NCI-H1105 (cell line): ENCODE measurements around the gene PHLDB3.
"Not testable (repeated sequence)": the region's sequence is repeated elsewhere in the genome, so short reads cannot be mapped to it uniquely, and the experiment has no call there.

Experiments used
- DNase-seq: peaks from one replicate; lab custom pipeline; 2025; lab: John Stamatoyannopoulos, UW

Gene PHLDB3

DNA sequence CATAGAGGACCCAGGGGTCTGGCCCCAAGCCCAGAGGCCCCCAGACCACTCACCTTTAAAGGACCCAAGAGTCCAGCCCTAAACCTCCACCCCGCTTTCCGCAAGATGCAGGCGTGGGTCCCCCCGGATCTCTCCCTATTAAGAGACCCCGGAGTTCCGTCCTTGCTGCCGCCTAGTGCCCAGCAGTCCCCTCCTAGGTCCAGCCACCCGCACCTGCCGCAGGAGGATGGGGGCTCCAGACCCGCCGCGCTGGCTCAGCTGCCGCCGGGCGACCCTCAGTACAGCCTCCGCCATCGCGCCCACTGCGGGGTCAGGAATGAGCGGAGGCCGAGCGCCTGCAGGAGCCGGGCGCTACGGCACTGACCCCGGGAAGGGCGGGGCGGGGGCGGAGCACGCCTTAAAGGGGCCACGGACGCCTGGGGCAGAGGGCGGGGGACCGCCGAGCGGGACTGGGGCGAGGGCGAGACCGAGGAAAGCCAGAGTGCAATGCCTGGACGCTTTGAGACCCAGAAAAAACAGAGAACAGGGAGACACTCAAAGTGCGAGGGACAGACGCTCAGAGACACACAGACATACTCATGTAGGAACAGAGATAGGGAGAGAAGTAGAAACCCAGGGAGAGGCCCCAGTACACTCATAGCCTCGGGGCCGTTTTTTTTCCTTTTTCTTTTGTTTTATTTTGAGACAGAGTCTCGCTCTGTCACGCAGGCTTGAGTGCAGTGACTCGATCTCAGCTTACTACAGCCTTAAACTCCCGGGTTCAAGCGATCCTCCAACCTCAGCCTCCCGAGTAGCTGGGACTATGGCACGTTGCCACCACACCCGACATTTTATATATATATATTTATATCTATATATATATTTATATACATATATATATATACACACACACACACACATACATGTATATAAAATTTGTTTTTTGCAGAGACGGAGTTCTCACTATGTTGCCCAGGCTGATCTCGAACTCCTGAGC is 22.6 kb upstream of the PHLDB3 start, which contains the start of gene ETHE1:
Gene ETHE1 (minus strand): TSS at position 318 of the 976 bp plus-strand sequence. CDS start 24 bp downstream, at position 294.
- DNase-seq = peak; percentile 51

DNA sequence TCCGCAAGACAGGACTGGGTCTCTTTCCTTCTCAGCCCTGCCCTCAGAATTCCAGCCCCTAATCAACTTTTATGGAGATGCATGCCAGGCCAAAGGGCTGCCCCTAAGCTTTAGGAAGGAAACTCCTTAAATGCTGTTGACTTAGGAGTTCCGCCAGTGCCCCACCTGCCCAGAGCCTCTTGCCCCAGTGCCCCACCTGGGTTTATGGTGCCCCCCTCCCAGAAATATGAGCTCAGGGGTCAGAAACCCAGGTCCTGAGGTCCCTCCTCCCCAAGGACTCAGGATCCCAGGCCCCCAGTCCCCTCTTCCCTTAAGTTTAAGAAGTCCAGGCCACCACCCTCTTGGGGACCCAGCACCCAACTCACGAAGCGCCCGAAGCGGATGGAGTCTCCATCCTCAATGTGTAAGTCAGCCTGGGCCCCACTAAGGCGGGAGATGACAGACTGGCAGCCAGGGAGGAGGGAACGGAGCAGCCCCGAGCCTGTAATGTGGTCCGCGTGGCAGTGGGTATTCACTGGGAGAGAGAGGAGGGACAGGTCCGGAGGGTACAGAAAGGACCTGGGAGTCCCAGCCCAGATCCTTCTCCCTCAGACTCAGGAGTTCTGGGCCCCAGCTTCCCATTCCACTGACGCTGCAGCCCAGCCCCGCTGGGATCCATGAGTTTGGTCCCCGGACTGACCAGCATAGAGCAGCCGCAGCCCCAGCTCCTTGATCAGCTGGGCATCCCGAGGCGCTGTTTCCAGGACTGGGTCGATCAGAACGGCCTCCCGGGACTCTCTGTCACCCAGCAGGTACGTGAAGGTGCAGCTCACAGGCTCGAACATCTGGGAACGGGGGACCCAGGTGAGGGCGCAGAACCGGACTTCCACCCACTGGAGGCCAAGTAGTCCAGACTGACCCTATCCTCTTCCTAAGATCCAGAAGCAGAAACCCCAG is 21.6 kb upstream of the PHLDB3 start:
- no peak for DNase-seq

DNA sequence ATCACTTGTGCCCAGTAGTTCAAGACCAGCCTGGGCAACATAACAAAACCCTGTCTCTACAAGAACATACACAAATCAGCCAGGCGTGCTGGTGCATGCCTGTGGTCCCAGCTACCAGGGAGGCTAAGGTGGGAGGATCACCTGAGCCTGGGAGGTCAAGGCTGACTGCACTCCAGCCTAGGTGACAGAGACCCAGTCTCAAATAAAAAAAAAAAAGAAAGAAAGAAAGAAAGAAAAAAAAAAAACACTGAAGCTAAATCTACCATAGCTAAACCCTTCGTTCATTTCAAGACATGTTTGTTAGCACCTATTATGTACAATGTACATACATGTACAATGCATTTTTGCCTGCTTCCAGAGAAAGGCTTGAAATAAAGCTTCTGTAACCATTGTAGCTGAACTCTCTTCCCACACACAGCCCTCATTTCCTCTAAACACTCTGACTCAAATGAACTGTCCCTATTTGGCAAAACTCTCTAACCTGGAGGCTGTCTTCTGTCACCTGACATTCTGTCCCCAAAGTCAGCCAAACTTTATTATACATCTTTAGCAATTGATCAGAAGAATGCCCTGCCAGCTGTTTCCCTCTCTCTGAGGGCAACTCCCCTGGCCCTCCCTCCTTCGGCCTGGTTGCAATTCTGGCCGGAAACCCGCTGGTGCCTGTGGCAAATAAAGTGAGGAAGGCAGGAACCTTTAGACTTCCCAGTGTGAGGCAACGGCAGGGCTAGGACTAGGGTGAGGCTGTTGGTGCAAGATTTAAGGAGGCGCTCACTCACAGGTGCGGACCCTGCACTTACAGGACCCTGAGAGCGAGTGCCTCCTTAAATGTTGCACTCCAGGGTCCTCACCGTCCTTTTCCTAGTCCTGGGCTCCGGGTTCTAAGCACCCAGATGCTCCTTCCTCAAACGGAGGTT is 20.6 kb upstream of the PHLDB3 start:
- DNase-seq = no peak

- DNase-seq = not testable (repeated sequence)
Measured at GRCh38 chr19:43523696-43524095, 19.1 kb upstream of the PHLDB3 start.

GRCh38 chr19:43522929-43523328 is 18.4 kb upstream of the PHLDB3 start:
- DNase-seq = no peak

GRCh38 chr19:43519436-43520088 is 15.0 kb upstream of the PHLDB3 start:
- DNase-seq = peak; percentile 69

DNA sequence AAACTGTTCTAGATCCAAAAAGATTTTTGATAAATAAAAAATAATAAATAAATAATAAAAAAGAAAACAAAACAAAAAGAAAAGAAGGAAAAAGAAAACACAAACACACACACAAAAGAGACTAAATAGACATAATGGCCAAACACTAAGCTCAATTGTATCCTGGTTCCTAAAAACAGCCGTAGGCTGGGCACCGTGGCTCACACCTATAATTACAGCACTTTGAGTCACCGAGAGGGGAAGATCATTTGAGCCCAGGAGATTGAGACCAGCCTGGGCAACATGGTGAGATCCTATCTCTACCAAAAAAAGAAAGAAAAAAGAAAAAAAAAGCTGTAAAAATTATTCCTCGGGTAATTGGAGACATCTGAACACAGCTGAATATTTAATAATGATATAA is 13.5 kb upstream of the PHLDB3 start:
- no peak for DNase-seq

GRCh38 chr19:43512399-43512798 is 7.9 kb upstream of the PHLDB3 start:
- not testable (repeated sequence) for DNase-seq

DNA sequence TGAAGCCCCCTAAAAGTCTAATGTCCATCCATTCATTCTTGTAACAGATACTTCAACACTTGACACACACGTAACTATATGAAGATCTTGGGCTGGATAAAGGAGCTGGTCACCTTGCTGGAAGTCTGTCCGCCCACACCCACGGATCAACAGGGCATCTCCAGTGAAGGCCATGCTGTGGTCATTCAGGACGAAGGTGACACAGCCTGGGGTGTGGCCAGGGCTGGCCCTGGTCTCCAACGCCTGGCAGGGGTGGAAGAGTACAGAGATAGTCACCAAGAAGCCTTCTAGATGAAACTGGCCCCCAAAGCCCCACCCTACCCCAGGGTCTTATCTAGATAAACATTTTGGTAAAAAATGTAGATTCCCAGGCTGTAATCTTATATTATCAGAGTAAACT is 6.8 kb upstream of the PHLDB3 start:
- no peak for DNase-seq

- DNase-seq = no peak
Measured at GRCh38 chr19:43510713-43511112, 6.2 kb upstream of the PHLDB3 start.

GRCh38 chr19:43507880-43508279 is 3.3 kb upstream of the PHLDB3 start:
- no peak for DNase-seq

GRCh38 chr19:43506629-43507028 is 2.1 kb upstream of the PHLDB3 start:
- DNase-seq = no peak

- DNase-seq = no peak
Measured at GRCh38 chr19:43505941-43506340, 1.4 kb upstream of the PHLDB3 start.

DNA sequence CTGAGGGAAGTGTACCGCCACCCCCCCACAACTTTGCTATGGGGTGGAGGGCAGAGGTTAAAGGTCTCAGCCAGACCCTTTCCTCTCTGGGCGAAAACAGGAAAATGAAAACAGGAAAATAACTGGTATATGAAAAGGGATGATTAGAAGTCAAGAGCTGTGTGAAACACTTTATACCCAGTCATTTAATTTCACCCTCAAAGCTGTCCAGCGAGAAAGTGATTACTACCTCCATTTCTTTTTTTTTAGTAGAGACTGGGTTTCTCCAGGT is 575 bp upstream of the PHLDB3 start:
- DNase-seq = no peak

DNA sequence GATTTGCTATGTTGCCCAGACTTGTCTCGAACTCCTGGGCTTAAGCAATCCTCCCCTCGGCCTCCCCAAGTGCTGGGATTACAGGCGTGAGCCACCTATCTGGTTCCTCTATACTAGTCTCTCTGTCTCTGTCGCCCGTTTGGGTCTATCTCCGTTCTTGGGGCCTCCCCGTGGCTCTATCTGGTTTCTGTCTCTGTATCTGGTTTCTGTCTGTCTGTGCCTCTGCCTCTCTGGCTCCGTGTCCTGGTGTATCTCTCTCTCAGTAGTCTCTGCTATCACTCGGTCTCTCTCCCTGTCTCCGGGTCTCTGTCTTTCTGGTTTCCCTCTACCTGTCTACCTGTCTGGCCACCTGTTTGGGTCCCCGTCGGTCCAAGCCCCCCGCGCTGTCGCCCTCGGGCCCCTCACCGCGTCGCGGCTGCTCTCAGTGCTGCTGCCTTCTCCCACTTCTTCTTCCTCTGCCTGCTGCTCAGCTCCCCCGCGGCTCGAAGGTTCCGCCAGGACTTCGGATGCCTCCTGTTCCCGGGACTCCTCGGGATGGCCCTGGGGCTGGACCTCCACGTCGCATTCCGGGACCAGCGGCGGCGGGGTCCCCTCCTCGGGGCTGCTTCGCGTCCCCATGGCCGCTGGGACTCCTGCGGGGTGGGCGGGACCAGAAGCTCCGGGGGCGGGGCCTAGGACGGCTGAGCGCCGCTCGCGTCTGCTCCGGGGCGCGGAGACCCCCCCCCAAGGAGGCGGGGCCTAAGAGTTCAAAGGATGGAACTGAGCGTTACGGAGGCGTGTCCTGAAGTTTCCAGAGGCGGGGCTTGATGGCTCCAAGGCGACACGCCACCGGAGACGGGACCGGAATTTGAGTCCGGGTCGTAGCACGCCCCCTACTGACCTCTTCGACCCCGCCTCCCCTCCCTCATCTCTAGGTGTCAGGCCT is 783 bp downstream of the PHLDB3 start:
- peak; percentile 93 for DNase-seq

- DNase-seq = no peak
Measured at GRCh38 chr19:43502419-43502976, 2.0 kb downstream of the PHLDB3 start.

DNA sequence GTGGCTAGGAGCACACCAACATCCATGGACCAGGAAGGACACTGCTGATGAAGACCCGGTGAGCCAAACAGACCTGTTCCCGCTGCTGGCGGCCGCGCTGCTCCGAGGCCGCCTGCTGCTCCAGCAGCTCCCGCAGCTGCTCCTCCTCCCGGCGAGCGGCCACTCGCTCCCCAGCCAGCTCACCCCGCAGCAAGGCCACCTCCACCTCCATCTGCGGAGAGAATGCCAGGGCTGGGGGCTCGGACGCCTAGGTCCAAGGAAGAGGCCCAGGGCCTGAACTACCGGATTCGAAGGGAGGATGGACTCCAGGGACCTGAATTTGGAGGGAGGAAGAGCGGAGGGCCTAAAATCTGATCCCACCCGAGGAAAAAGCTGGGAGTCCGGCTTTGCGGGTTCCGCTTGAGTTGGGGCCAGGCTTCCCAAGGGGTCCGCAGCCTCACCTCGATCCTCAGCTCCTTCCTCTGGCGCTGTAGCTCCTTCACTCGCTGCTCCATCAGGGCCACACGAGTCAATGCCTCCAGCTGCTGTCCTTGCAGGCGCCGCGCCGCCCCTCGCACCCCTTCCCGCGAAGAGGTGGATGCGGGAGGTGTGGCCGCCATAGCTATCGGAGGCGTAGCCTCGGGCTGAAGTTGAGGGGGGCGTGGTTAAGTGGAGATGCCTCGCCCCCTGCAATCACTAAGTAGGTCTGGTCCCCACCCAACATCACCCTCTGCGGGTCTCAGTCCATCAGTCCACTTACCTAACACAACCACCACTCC is 2.7 kb downstream of the PHLDB3 start:
- no peak for DNase-seq

DNA sequence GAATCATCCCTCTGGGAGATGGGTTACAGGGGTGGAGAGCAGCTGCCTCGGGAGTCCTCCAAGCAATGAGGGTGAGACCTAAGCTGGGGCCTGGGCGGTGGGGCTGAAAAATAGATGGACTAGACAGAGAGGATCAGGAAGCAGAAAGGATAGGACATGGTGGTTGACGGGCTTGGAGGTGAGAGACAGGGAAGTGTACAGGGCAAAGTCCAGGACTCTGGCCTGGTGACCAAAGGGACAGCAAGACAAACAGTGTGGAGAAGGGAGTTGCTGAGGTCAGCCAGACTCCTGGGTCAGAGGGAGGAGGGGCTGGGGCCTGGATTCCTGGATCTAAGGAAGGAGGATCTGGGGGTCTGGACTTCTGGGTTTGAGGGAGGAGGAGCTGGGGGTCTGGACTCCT is 5.5 kb downstream of the PHLDB3 start:
- DNase-seq = no peak

- DNase-seq = no peak
Measured at GRCh38 chr19:43498233-43498842, 6.2 kb downstream of the PHLDB3 start.
